Esophagus squamous epithelium (tissue), 4 donors: ENCODE data around the gene ZMYND15.

Experiments used
- POLR2A ChIP-seq, 4 donors: fragments of 450-650 bp; IDR thresholded peaks; one replicate each; pipeline ENCODE4 v1.6.1; 2017; ENCODE audit warnings: antibody characterized with exemption in 4 of 4, mild to moderate bottlenecking in 4 of 4, moderate library complexity in 3 of 4
- TF ChIP-seq, protein P1 (sequence below), 6 experiments: fragments of 450-650 bp in 4 of 6; fragments of 200-600 bp in 2 of 6; sonication (generic) in 2 of 6; IDR thresholded peaks; one replicate each; pipeline ENCODE4 v1.5.1; 2016 to 2019; ENCODE audit warnings: antibody characterized with exemption in 6 of 6, mild to moderate bottlenecking in 4 of 6, moderate library complexity in 4 of 6

DNA sequence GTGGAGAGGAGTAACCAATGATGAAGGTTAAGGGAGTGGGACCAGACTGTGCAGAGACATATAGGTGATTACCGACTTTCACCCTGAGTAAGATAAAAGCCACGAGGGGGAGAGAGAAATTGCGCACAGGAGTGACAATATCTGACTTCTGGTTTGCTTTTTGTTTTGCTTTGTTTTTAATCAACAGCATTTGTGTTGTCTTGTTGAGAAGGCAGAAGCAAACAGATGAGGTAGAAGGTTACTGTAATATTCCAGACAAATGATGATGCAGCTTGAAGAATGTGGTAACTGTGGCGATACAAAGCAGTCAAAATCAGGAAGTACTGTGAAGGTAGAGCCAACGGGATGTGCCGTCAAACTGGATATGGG, 43.2 kb upstream of the ZMYND15 start:
- TF ChIP-seq, protein P1, sequence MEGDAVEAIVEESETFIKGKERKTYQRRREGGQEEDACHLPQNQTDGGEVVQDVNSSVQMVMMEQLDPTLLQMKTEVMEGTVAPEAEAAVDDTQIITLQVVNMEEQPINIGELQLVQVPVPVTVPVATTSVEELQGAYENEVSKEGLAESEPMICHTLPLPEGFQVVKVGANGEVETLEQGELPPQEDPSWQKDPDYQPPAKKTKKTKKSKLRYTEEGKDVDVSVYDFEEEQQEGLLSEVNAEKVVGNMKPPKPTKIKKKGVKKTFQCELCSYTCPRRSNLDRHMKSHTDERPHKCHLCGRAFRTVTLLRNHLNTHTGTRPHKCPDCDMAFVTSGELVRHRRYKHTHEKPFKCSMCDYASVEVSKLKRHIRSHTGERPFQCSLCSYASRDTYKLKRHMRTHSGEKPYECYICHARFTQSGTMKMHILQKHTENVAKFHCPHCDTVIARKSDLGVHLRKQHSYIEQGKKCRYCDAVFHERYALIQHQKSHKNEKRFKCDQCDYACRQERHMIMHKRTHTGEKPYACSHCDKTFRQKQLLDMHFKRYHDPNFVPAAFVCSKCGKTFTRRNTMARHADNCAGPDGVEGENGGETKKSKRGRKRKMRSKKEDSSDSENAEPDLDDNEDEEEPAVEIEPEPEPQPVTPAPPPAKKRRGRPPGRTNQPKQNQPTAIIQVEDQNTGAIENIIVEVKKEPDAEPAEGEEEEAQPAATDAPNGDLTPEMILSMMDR (IDR thresholded peaks at IDR 0.05), result no peak
- TF ChIP-seq POLR2A (IDR thresholded peaks at IDR 0.05), result no peak
